Tibial nerve (tissue), 4 donors: ENCODE results near the gene THOC5. TPM values are rescaled to one million over a fixed set of nuclear protein-coding genes. Genes with fewer than 3 reads are reported as not detected.

Experiments
- DNase-seq, 2 donors: peaks; one replicate each; pipeline ENCODE4 v3.0.0-alpha.2; 2019; ENCODE audit warnings: low spot score in 2 of 2
- H3K27ac ChIP-seq, 4 donors: fragments of 200-600 bp; sonication (generic) in 3 of 4; one replicate each; pipeline ENCODE4 v1.5.1; 2017 to 2019; ENCODE audit warnings: mild to moderate bottlenecking in 1 of 4
- H3K27me3 ChIP-seq, 2 donors: fragments of 200-600 bp; sonication (generic) in 1 of 2; one replicate each; pipeline versions ENCODE4 v1.5.1 to v1.6.0; 2017 to 2019
- H3K36me3 ChIP-seq, 3 donors: fragments of 200-600 bp; sonication (generic); one replicate each; pipeline ENCODE4 v1.5.1; 2018 to 2019
- H3K4me1 ChIP-seq, 4 donors: fragments of 200-600 bp; sonication (generic) in 3 of 4; one replicate each; pipeline ENCODE4 v1.5.1; 2017 to 2019
- H3K4me3 ChIP-seq, 4 donors: fragments of 200-600 bp; sonication (generic) in 3 of 4; one replicate each; pipeline ENCODE4 v1.5.1; 2017 to 2019; ENCODE audit warnings: mild to moderate bottlenecking in 1 of 4, moderate library complexity in 1 of 4
- H3K9me3 ChIP-seq, 4 donors: fragments of 200-600 bp; sonication (generic) in 3 of 4; one replicate each; pipeline ENCODE4 v1.5.1; 2017 to 2019
- CTCF ChIP-seq, 5 experiments: fragments of 200-600 bp in 3 of 5; fragments of 450-650 bp in 2 of 5; sonication (generic) in 3 of 5; IDR thresholded peaks; one replicate each; pipeline ENCODE4 v1.5.1; 2016 to 2019; ENCODE audit warnings: antibody characterized with exemption in 5 of 5, mild to moderate bottlenecking in 3 of 5, moderate library complexity in 2 of 5
- EP300 ChIP-seq, 2 donors: sonication (generic); formaldehyde crosslinking; IDR thresholded peaks; one replicate each; pipeline ENCODE4 v1.6.1; 2017; ENCODE audit warnings: antibody characterized with exemption in 2 of 2, mild to moderate bottlenecking in 1 of 2
- POLR2A ChIP-seq, 2 donors: fragments of 450-650 bp; IDR thresholded peaks; one replicate each; pipeline ENCODE4 v1.6.1; 2017; ENCODE audit warnings: antibody characterized with exemption in 2 of 2, mild to moderate bottlenecking in 2 of 2, moderate library complexity in 2 of 2
- WGBS, 2 donors: methylation state at CpG; one replicate each; pipeline ENCODE4 v1.1.5; 2018; 5-methylcytosine and 5-hydroxymethylcytosine counted together
- total RNA-seq, 4 donors: library from RNA; depleted of rRNA; stranded (reverse); fragments of >200 nt; gene quantifications; one replicate each; pipeline ENCODE4 v1.1.0, GENCODE V29; 2016

The THOC5 gene
- total RNA-seq, 4 donors from 2014 or later: 31.2 to 65.9 (median 50.3) TPM

- H3K4me1 ChIP-seq: peaks cover 0 to 16% (median 0%) of the 10 kb centered on the region in 4 donors
- H3K27me3 ChIP-seq: no peaks in the 10 kb centered on the region
- 79 to 81% methylated on average over 10 of the region's 10 CpGs for WGBS, 2 donors
- H3K4me3 ChIP-seq: no peak overlapping the region
- peaks cover 0 to 5% (median 0%) of the 10 kb centered on the region in 4 donors for H3K9me3 ChIP-seq
- TF ChIP-seq EP300 (IDR thresholded peaks at IDR 0.05) (no peak), POLR2A (IDR thresholded peaks at IDR 0.05) (no peak), CTCF (IDR thresholded peaks at IDR 0.05) (no peak)
- H3K27ac ChIP-seq: no peak overlapping the region
- H3K36me3 ChIP-seq: peaks cover 0 to 9% (median 0%) of the 10 kb centered on the region in 3 donors
- no peak for DNase-seq
Measured at GRCh38 chr22:29578462-29579200, 25.1 kb upstream of the THOC5 start.

- Histone ChIP-seq H3K27me3 (no peaks in the 10 kb centered on the region), H3K27ac (no peak overlapping the region), H3K4me3 (no peak overlapping the region), H3K4me1 (no peaks in the 10 kb centered on the region), H3K9me3 (peaks cover 0 to 5% (median 0%) of the 10 kb centered on the region in 4 donors), H3K36me3 (peaks cover 0 to 14% (median under 1%) of the 10 kb centered on the region in 3 donors)
- TF ChIP-seq EP300 (IDR thresholded peaks at IDR 0.05) (no peak), CTCF (IDR thresholded peaks at IDR 0.05) (no peak), POLR2A (IDR thresholded peaks at IDR 0.05) (no peak)
- WGBS, 2 donors: 84 to 86% methylated on average over 7 of the region's 7 CpGs
- no peak for DNase-seq
Measured at GRCh38 chr22:29574762-29575450, 21.3 kb upstream of the THOC5 start.

- H3K36me3 ChIP-seq: peaks cover 0 to 42% (median 11%) of the 10 kb centered on the region in 3 donors
Measured at GRCh38 chr22:29570912-29571549, 17.5 kb upstream of the THOC5 start.

GRCh38 chr22:29570456-29570855, 16.9 kb upstream of the THOC5 start:
- Histone ChIP-seq H3K27me3 (no peaks in the 10 kb centered on the region), H3K36me3 (peaks cover 0 to 48% (median 11%) of the 10 kb centered on the region in 3 donors), H3K27ac (no peak overlapping the region), H3K4me1 (no peaks in the 10 kb centered on the region), H3K9me3 (no peaks in the 10 kb centered on the region), H3K4me3 (no peak overlapping the region)
- WGBS, 2 donors: 94 to 96% methylated on average over 7 of the region's 7 CpGs
- TF ChIP-seq EP300 (IDR thresholded peaks at IDR 0.05) (no peak), POLR2A (IDR thresholded peaks at IDR 0.05) (no peak), CTCF (IDR thresholded peaks at IDR 0.05) (no peak)
- no peak for DNase-seq

More at GRCh38 chr22:29570912-29571549, 17.5 kb upstream of the THOC5 start:
- WGBS, 2 donors: 52 to 65% methylated on average over 2 of the region's 2 CpGs
- TF ChIP-seq EP300 (IDR thresholded peaks at IDR 0.05): no peak
- TF ChIP-seq CTCF (IDR thresholded peaks at IDR 0.05): no peak
- no peak for TF ChIP-seq POLR2A (IDR thresholded peaks at IDR 0.05)
- no peaks in the 10 kb centered on the region for H3K4me1 ChIP-seq
- no peak overlapping the region for H3K27ac ChIP-seq
- no peak overlapping the region for H3K4me3 ChIP-seq
- no peaks in the 10 kb centered on the region for H3K9me3 ChIP-seq
- DNase-seq: no peak
- no peaks in the 10 kb centered on the region for H3K27me3 ChIP-seq
